KMS-11 (cell line): ENCODE data around the gene GALNTL6.

Experiments used
- H2AFZ ChIP-seq: fragments of 200-600 bp; sonication (generic); 2 replicates; pipeline ENCODE4 v1.6.1; 2016; ENCODE audit warnings: antibody characterized with exemption, mixed run types, low read depth
- H3K27ac ChIP-seq: fragments of 200-600 bp; sonication (generic); 2 replicates; pipeline ENCODE4 v1.6.1; 2016; ENCODE audit warnings: mild to moderate bottlenecking, mixed run types
- H3K27me3 ChIP-seq: fragments of 200-600 bp; sonication (generic); 2 replicates; pipeline ENCODE4 v1.6.1; 2017; ENCODE audit warnings: mild to moderate bottlenecking, low read depth, mixed run types, moderate library complexity; ENCODE audit not compliant: insufficient read depth
- H3K36me3 ChIP-seq: fragments of 200-600 bp; sonication (generic); 2 replicates; pipeline ENCODE4 v1.6.1; 2017; ENCODE audit warnings: mild to moderate bottlenecking, mixed run types; ENCODE audit not compliant: insufficient read depth
- H3K4me1 ChIP-seq: fragments of 200-600 bp; sonication (generic); 2 replicates; pipeline ENCODE4 v1.6.1; 2016; ENCODE audit warnings: mild to moderate bottlenecking, low read depth, mixed run types; ENCODE audit not compliant: poor library complexity, severe bottlenecking
- H3K4me2 ChIP-seq: fragments of 200-600 bp; sonication (generic); 2 replicates; pipeline ENCODE4 v1.7.0; 2016; ENCODE audit warnings: mild to moderate bottlenecking, mixed run types
- H3K4me3 ChIP-seq: fragments of 200-600 bp; sonication (generic); IDR thresholded peaks from 2 replicates; pipeline ENCODE4 v1.6.1; 2017; ENCODE audit warnings: low read depth, low read length, mixed read lengths; ENCODE audit not compliant: insufficient read depth
- H3K79me2 ChIP-seq: fragments of 200-600 bp; sonication (generic); 2 replicates; pipeline ENCODE4 v1.6.1; 2016; ENCODE audit warnings: low read depth, mixed run types; ENCODE audit not compliant: insufficient read depth
- H3K9ac ChIP-seq: fragments of 200-600 bp; sonication (generic); 2 replicates; pipeline ENCODE4 v1.6.1; 2016; ENCODE audit warnings: mild to moderate bottlenecking, mixed run types
- H4K20me1 ChIP-seq: fragments of 200-600 bp; sonication (generic); 2 replicates; pipeline ENCODE4 v1.6.1; 2016; ENCODE audit warnings: mild to moderate bottlenecking, mixed run types; ENCODE audit not compliant: insufficient read depth
- CTCF ChIP-seq: fragments of 200-600 bp; sonication (generic); conservative IDR thresholded peaks from 2 replicates; pipeline ENCODE4 v1.6.1; 2017; ENCODE audit warnings: low read depth, mild to moderate bottlenecking, antibody characterized with exemption, low read length, moderate library complexity, mixed read lengths

GALNTL6 gene

GRCh38 chr4:172986114-172986513 lies 1172.9 kb downstream of the GALNTL6 start:
- Histone ChIP-seq H3K27ac (peak overlapping the region; percentile 84), H3K4me3 (no peak overlapping the region), H3K79me2 (no peaks in the 10 kb centered on the region), H3K4me2 (peak overlapping the region; percentile 80), H4K20me1 (no peaks in the 10 kb centered on the region), H3K4me1 (peaks cover 80% of the 10 kb centered on the region), H2AFZ (no peak overlapping the region), H3K9ac (peak overlapping the region; percentile 33; the same call in 1 of the 2 replicates), H3K36me3 (no peaks in the 10 kb centered on the region), H3K27me3 (no peaks in the 10 kb centered on the region)
- no peak for TF ChIP-seq CTCF

GRCh38 chr4:172989984-172990820 lies 1177.0 kb downstream of the GALNTL6 start:
- no peak overlapping the region for H3K4me3 ChIP-seq
- H3K9ac ChIP-seq: no peak overlapping the region
- H3K27ac ChIP-seq: no peak overlapping the region
- no peaks in the 10 kb centered on the region for H4K20me1 ChIP-seq
- no peak for TF ChIP-seq CTCF
- H3K4me2 ChIP-seq: no peak overlapping the region; the same call in 1 of the 2 replicates
- H2AFZ ChIP-seq: no peak overlapping the region
- H3K79me2 ChIP-seq: no peaks in the 10 kb centered on the region
- H3K4me1 ChIP-seq: peaks cover 58% of the 10 kb centered on the region
- H3K27me3 ChIP-seq: no peaks in the 10 kb centered on the region
- H3K36me3 ChIP-seq: no peaks in the 10 kb centered on the region

GRCh38 chr4:172992648-172993378 lies 1179.6 kb downstream of the GALNTL6 start:
- Histone ChIP-seq H3K4me3 (no peak overlapping the region), H3K4me1 (peaks cover 32% of the 10 kb centered on the region), H3K27me3 (no peaks in the 10 kb centered on the region), H4K20me1 (no peaks in the 10 kb centered on the region), H3K79me2 (no peaks in the 10 kb centered on the region), H3K4me2 (no peak overlapping the region; the same call in 1 of the 2 replicates), H2AFZ (no peak overlapping the region), H3K27ac (no peak overlapping the region), H3K9ac (no peak overlapping the region), H3K36me3 (no peaks in the 10 kb centered on the region)
- no peak for TF ChIP-seq CTCF

- no peaks in the 10 kb centered on the region for H3K79me2 ChIP-seq
- H3K9ac ChIP-seq: no peak overlapping the region
- H3K4me1 ChIP-seq: peaks cover 42% of the 10 kb centered on the region
- no peaks in the 10 kb centered on the region for H3K27me3 ChIP-seq
- H3K4me3 ChIP-seq: no peak overlapping the region
- no peaks in the 10 kb centered on the region for H3K36me3 ChIP-seq
- no peak overlapping the region for H2AFZ ChIP-seq
- no peaks in the 10 kb centered on the region for H4K20me1 ChIP-seq
- no peak overlapping the region for H3K4me2 ChIP-seq
- no peak for TF ChIP-seq CTCF
- no peak overlapping the region for H3K27ac ChIP-seq
These were observed 1182.0 kb downstream of the GALNTL6 start for GRCh38 chr4:172995161-172995560.
